ENCODE results near the gene OR5H2. TPM values are rescaled to one million over a fixed set of nuclear protein-coding genes. Genes with fewer than 3 reads are reported as not detected.
"Not testable (repeated sequence)": the region's sequence is repeated elsewhere in the genome, so short reads cannot be mapped to it uniquely, and the experiment has no call there.

Gene OR5H2
- not detected for polyA plus RNA-seq (2012; ENCODE audit: insufficient read depth, insufficient read length)

GRCh38 chr3:98282205-98282604 lies at the start of gene OR5H2:
TSS of gene OR5H2 (plus strand) at chr3:98282505. CDS start at chr3:98282903, 398 bp downstream.
- DNase-seq (ENCODE audit: low read depth, low spot score) = no peak
- no peak within 1 kb of the TSS for H3K4me3 ChIP-seq (ENCODE audit: low read length)

- no peak for DNase-seq (ENCODE audit: low read depth, low spot score)
Observed at GRCh38 chr3:98233468-98233867, 48.8 kb upstream of the OR5H2 start.

GRCh38 chr3:98240131-98240530 lies 42.2 kb upstream of the OR5H2 start:
- DNase-seq (ENCODE audit: low read depth, low spot score) = no peak
- H3K4me3 ChIP-seq (ENCODE audit: low read length) = no peak overlapping the region

More at GRCh38 chr3:98233468-98233867, 48.8 kb upstream of the OR5H2 start:
- H3K4me3 ChIP-seq (ENCODE audit: low read length) = no peak overlapping the region

GRCh38 chr3:98242155-98242554 lies 40.1 kb upstream of the OR5H2 start:
- no peak overlapping the region for H3K4me3 ChIP-seq (ENCODE audit: low read length)
- DNase-seq (ENCODE audit: low read depth, low spot score) = no peak

- DNase-seq (ENCODE audit: low read depth, low spot score) = no peak
- no peak overlapping the region for H3K4me3 ChIP-seq (ENCODE audit: low read length)
Observed at GRCh38 chr3:98243843-98244242, 38.5 kb upstream of the OR5H2 start.

GRCh38 chr3:98246142-98246541 lies 36.2 kb upstream of the OR5H2 start:
- DNase-seq (ENCODE audit: low read depth, low spot score) = no peak
- H3K4me3 ChIP-seq (ENCODE audit: low read length) = no peak overlapping the region

- not testable (repeated sequence) for H3K4me3 ChIP-seq (ENCODE audit: low read length); DNase-seq (ENCODE audit: low read depth, low spot score)
Observed at GRCh38 chr3:98256026-98256425, 26.3 kb upstream of the OR5H2 start.

GRCh38 chr3:98259707-98260106 lies 22.6 kb upstream of the OR5H2 start:
- H3K4me3 ChIP-seq (ENCODE audit: low read length) = no peak overlapping the region
- peak; percentile 16 for DNase-seq (ENCODE audit: low read depth, low spot score)

GRCh38 chr3:98262046-98262445 lies 20.3 kb upstream of the OR5H2 start:
- H3K4me3 ChIP-seq (ENCODE audit: low read length) = no peak overlapping the region
- no peak for DNase-seq (ENCODE audit: low read depth, low spot score)

- no peak within 1 kb of the TSS for H3K4me3 ChIP-seq (ENCODE audit: low read length)
- DNase-seq (ENCODE audit: low read depth, low spot score) = no peak
Observed at GRCh38 chr3:98263944-98264343, 18.4 kb upstream of the OR5H2 start, which contains the start of gene OR5H6. TSS of gene OR5H6 (plus strand) at chr3:98264244. CDS start at chr3:98264333, 89 bp downstream.

- no peak for DNase-seq (ENCODE audit: low read depth, low spot score)
- no peak overlapping the region for H3K4me3 ChIP-seq (ENCODE audit: low read length)
Observed at GRCh38 chr3:98269846-98270245, 12.5 kb upstream of the OR5H2 start.

- DNase-seq (ENCODE audit: low read depth, low spot score) = no peak
- H3K4me3 ChIP-seq (ENCODE audit: low read length) = no peak overlapping the region
Observed at GRCh38 chr3:98272126-98272525, 10.2 kb upstream of the OR5H2 start.

GRCh38 chr3:98274914-98275313 lies 7.4 kb upstream of the OR5H2 start:
- no peak overlapping the region for H3K4me3 ChIP-seq (ENCODE audit: low read length)
- DNase-seq (ENCODE audit: low read depth, low spot score) = no peak

- H3K4me3 ChIP-seq (ENCODE audit: low read length) = no peak overlapping the region
Observed at GRCh38 chr3:98290916-98291315, 8.6 kb downstream of the OR5H2 start.

GRCh38 chr3:98291332-98291957 lies 9.1 kb downstream of the OR5H2 start:
- H3K4me3 ChIP-seq (ENCODE audit: low read length) = no peak overlapping the region
- DNase-seq (ENCODE audit: low read depth, low spot score) = no peak

More at GRCh38 chr3:98290916-98291315, 8.6 kb downstream of the OR5H2 start:
- no peak for DNase-seq (ENCODE audit: low read depth, low spot score)

GRCh38 chr3:98322101-98322500 lies 39.8 kb downstream of the OR5H2 start:
- DNase-seq (ENCODE audit: low read depth, low spot score) = no peak
- no peak overlapping the region for H3K4me3 ChIP-seq (ENCODE audit: low read length)

- H3K4me3 ChIP-seq (ENCODE audit: low read length) = no peak overlapping the region
Observed at GRCh38 chr3:98322686-98323085, 40.4 kb downstream of the OR5H2 start.

GRCh38 chr3:98323425-98323824 lies 41.1 kb downstream of the OR5H2 start:
- DNase-seq (ENCODE audit: low read depth, low spot score) = no peak
- H3K4me3 ChIP-seq (ENCODE audit: low read length) = no peak overlapping the region

More at GRCh38 chr3:98322686-98323085, 40.4 kb downstream of the OR5H2 start:
- DNase-seq (ENCODE audit: low read depth, low spot score) = no peak

GRCh38 chr3:98325055-98325454 lies 42.8 kb downstream of the OR5H2 start:
- no peak for DNase-seq (ENCODE audit: low read depth, low spot score)
- H3K4me3 ChIP-seq (ENCODE audit: low read length) = no peak overlapping the region

GRCh38 chr3:98326105-98326893 lies 44.0 kb downstream of the OR5H2 start:
- no peak for DNase-seq (ENCODE audit: low read depth, low spot score)
- H3K4me3 ChIP-seq (ENCODE audit: low read length) = no peak overlapping the region

Data from Jurkat, Clone E6-1 (cell line).